Omental fat pad (tissue), 4 donors: Measurements from ENCODE around the gene EPC2. TPM values are rescaled to one million over a fixed set of nuclear protein-coding genes. Genes with fewer than 3 reads are reported as not detected.

ENCODE experiments used
- small RNA-seq: library from RNA; depleted of rRNA; stranded (forward); fragments of <200 nt; gene quantifications from one replicate; pipeline ENCODE3, GENCODE V24; 2016
- total RNA-seq, 4 donors: library from RNA; depleted of rRNA; stranded (reverse); fragments of >200 nt; gene quantifications; one replicate each; pipeline ENCODE4 v1.1.0, GENCODE V29; 2016

Gene EPC2
- total RNA-seq, 4 donors from 2014 or later = 23.2 to 36.9 (median 28.7) TPM

Small RNA genes within 50 kb of the gene (small RNA-seq; reads per million reads assigned to genes)
- gene RNU2-9P (not detected), gene RPS29P8 (not detected)

Other genes with a start within 250 kb of the EPC2 start
- gene KIF5C, start 230.5 kb downstream of the EPC2 start, total RNA-seq = 1 to 10 TPM in 3 of 4 donors, under 1 TPM in 1; 0.88 to 4.5 (median 2.4) TPM